GM19023 (cell line): ENCODE results near the gene LAMA5.
"Not testable (repeated sequence)": the region's sequence is repeated elsewhere in the genome, so short reads cannot be mapped to it uniquely, and the experiment has no call there.

Experiments used
- ATAC-seq: cut with Tn5 transposase; IDR thresholded peaks from one replicate; pipeline ENCODE4 v1.9.1; 2021; ENCODE audit warnings: mild to moderate bottlenecking, moderate library complexity; ENCODE audit not compliant: unreplicated experiment

The LAMA5 gene

DNA sequence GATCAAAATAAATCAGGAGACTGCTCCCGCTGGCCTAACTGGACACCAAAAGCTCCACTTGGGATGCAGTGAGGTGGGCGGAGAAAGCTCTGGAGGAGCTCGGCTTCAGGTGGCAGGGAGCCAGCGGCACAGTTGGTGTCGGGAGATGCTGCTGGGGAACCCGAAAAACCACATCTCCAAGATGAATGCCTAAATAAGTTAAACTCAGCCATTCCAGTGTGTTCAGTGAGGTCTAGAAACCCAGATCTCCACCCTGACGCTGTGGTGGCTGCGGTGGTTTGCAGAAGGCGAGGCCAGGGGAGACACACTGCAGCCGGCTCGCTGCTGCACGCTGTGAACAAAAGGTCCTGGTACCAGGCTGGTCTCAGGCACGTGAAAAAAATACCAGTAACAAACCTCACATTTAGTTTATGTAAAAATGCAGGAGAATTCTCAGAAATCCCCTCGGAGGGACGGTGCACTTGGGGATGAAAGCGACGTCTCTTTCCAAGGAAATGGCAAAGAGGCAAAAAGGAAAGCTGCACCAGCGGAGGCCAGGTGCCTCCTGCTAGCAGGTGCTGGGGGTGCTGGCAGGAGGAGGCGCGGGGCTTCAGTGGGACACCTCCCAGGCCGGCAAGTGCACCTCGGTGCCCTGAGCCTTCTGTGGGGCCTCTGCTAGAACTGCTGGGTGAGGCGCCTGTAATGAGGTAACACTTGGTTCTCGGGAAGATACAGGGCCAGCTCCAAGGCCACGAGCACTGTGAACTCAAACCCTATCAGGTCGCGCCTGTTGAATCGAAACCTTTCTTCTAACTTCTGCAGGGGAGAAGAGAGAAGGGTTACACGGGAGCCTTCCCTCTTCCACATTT lies 23.4 kb upstream of the LAMA5 start:
- no peak for ATAC-seq

DNA sequence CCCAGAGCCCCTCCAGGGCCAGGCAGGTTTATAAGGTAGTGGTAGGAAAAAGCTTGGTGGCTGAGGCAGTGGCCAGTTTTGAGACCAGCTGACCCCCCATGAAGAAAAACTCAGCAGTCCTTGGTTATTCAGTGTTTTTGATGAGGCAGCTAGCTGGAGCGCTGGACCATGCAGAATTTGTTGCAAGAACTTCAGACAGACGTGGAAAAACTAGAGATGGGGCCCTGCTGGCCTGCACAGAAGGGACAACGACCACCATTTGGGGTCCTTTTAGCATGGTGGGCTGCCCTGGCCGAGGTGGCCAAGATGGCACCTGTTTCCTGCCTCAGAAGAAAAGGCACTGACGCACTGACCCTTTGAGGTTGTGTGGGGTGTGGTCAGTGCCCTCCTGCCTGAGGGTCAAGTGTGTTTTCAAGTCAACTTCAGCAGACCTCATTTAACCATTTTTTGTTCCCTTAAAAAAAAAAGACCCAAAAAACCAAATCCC lies 22.5 kb upstream of the LAMA5 start:
- no peak for ATAC-seq

DNA sequence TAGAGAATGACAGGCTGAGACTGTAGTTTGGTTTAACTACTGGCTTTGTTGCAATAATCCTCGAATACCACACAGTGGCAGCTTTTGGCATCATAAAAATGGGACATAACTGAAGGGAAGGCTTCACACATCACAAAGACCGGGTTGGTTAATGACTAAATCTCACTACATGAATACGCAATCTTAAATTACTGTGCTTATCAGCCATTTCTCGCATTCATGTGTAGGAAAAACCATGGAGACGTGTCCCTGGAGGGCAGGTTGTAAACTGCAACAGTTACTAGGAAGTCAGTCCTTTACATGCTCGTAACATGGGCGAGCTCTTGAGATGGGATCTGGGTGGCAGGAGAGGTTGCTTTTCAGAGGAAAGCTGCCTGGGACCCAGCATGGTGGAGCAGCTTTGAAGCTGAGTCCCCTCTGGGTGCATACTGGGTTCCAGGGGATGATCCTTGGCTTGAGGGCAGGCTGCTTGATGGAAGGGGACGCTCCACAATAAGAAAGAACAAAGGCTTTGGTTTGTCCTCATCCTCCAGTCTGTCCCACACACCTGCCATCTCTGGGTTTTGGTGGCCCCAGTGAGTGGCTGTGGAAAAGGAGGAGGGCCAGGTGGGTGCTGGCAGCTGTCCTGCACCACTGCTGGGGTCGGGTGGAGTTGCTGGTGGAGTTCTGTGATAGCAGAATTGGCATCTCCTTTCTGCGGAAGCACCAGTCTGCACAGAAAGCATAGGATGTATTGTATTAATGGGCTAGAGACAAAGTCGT lies 21.9 kb upstream of the LAMA5 start:
- no peak for ATAC-seq

DNA sequence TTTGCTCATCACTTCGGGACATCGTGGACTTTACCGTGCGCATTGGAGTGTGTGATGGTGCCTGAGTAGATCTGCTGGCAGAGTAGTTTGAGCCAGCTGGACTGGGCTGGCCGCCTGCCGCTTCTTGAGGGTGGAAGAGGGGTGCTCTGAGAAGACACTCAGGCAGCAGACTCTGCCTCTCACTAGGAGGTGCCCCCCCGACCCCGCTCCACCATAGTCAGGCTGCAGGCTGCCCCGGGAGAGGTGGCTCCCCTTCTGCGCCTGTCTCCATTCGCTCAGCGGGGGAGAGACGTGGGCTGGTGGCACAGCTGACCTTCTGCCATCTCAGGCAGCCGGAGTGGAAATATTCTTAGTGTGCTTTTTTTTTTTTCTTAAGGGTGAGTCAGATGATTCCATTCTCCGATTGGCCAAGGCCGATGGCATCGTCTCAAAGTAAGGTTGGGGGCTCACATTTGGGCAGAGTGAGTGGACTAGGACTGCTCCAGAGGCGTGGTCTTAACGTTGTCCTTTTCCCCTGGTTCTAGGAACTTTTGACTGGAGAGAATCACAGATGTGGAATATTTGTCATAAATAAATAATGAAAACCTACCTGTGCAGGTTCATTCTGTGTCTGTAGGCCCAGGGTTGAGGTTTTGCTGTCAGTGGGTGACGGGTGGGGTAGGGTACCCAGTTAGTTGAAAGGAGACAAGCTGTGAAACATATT lies 21.0 kb upstream of the LAMA5 start:
- no peak for ATAC-seq

DNA sequence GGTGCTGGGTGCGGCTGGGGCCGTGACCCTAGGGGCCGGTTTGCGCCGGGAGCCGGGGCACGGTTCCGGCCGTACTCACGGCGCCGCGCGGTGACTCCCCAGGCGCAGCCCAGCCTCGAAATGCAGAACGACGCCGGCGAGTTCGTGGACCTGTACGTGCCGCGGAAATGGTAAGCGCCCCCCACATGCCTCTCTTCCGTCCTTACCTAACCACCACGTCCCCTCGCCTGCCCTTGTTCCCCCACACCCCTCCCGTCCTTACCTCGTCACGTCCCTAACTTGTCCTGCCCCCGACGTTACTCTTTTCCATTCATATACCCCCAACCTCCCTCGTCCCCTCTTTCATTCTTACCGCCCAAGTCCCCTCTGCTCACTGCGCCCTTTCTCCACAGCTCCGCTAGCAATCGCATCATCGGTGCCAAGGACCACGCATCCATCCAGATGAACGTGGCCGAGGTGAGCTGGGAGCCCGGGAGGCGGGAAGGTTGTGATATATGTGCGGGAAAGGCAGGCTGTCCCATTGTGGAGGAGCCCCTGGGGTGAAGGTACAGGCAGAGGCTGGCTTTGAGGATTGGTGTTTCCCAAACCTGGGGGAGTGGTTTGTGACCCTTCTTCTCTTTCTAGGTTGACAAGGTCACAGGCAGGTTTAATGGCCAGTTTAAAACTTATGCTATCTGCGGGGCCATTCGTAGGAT lies 20.3 kb upstream of the LAMA5 start:
- ATAC-seq = no peak

DNA sequence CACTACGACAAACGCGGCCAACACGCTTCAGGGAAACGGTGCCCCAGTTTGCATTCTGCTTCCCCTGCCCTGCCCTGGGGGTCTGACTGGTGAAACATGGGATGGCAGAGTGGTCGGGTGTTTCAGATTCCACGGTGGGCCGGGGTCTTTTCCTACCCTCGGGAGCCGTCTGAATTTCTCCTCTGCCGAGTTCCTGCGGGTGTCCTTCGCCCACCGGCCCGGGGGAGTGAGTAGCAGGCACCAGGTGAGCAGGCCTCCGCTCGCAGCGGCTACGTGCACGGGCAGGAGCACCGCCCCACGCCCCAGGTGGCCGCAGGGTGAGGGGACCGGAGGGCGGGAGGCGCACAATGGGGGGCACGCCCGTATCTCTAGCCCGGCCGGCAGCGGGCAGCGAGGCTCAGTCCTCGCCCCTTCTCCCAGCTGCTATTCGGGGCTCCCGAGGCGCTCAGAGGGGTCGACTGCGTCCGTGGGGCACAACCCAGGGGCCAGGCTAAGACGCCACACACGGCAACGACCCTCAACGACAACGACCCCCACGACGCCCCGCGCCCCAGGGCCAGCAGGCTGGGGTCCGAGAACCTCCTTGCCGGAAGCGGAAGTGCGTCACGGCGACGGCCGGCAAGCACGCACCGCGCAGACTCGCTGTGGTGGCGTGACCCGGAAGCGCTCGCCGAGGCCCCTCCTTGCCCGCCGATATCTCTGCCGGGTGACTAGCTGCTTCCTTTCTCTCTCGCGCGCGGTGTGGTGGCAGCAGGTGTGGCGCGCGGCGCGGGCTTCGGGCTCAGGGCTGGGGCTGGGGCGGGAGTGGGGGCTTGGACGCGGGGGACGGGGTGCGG lies 19.5 kb upstream of the LAMA5 start, which contains the start of gene RPS21:
RPS21 (plus strand) TSS at position 721 of the 836 bp plus-strand sequence. CDS start 236 bp downstream, outside the sequence.
- ATAC-seq = peak; percentile 70

DNA sequence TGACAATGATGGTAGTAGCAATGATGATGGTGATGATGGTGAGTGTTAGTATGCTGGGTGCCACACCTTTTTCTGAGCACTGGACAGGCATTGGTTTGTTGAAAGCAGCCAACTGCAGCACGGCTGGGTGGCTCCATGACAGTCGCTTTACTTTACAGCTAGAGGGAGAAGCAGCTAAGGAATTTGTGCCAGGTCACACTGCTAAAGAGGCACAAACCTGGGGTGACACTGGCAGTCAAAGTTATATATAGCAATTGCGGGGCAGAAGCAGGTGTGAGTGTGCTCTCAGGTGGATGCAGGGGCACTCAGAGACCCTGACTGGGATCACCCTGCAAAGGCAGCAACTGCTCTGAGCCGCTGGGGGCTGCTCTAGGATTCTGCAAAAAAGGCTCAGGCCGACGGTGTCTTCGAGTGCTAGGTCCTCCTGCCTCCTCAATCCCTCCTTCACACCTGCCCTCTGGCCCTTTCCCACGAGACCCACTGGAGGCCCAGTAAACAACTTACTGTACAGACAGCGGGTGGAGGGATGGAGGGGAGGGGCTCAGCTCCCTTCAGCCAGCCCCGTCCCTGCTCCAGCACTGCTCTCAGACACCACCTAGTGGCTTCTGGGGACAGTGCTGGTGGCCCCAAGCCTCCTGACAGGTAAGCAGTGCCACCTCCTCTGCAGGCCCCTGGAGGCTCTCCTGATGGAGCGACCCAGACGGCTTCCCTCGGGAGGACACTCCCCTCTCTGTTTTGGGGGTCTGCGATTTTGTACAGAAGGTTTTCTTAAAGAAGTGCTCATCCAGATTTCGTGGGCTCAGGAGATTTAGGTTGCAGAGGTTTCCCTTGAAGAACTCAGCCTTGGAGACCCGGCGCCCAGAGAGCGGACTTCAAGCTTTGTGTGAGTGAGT lies 15.4 kb upstream of the LAMA5 start:
- peak; percentile 68 for ATAC-seq

DNA sequence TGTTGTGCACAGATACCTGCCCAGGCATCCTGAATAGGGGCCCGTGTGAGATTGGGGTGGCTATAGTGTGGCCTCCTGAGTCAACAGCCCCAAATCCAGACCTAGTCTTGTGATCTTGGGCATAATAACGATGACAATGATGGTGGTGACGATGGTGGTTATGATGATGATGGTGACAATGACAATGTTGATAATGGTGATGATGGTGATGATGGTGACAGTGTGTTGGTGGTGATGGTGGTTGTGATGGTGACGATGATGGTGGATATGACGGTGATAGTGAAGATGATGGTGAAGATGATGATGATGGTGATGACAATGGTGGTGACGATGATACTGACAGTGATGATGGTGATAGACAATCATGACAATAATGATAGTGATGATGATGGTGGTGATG lies 14.7 kb upstream of the LAMA5 start:
- no peak for ATAC-seq

DNA sequence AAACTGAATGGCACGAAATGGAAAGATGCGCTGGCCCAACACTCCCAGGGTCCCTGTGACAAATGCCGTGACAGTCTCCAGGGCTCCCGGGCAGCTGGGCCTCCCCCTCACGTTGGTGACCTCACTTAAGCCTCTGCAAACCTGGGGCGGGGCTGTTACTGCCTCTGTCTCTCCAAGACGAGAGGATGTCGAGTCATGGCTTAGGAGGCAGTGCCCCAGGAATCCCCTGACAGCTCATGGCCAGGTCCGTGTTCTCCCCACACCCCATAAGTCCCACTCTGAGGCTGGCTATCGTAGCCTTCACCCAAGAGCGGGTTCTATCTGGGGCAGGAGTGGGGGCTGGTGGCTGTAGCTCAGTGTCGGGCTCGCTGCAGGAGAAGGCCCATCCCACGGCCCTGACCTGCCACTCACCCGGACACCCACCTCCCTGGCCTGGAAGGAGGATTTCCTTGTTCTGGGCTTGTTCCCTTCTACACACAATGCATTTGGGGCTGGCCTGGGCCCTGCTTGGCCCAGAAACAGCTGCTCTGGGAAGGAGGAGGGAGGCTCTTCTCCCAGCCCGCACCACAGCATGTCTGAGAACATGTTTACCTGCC lies 14.2 kb upstream of the LAMA5 start:
- ATAC-seq = no peak

DNA sequence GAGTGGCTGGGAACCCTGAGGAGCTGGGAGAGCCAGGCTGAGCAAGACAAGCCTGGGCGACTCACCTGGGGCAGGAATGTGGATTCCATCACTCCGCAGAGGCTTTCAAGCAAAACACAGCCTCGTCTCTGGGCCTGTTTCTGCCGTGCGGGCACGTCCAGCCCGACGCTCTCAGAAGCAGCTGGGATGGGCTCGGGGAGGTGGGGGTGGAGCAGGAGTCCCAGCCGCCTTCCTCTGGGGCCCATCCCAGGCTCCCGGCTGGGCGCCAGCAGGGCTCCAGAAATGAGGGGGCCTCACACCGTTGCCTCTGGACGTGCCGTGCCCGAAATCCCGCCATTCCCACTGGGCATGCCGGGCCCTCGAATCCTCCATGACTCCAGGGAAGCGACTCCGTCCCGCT lies 11.1 kb upstream of the LAMA5 start:
- ATAC-seq = no peak

DNA sequence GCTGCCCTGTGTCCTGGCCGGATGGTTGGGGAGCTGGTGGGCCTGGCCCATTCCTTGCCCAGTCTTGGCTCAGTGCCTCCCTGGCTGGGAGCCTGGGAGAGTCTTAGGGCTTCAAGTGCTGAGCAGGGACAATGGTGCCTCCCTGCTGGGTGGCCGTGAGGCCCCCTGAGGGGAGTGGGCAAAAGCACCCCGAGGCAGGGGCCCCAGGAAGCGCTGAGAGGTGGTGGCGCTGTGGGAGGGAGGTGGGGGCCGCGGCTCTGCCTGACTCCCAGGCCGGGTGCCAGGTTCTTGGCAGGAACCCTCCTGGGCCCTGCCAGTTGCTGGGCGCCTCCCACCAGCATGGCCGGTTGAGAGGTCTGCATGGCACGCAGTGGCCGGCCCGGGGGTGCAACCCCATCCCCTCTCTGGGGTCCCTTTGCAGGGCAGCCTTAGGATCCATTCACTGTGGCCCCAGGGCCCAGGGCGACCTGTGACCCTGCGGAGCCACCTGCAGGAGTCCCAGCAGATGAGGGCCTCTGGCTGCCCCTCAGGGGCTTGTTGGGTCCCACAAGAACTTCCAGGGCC lies 10.6 kb upstream of the LAMA5 start:
- no peak for ATAC-seq

DNA sequence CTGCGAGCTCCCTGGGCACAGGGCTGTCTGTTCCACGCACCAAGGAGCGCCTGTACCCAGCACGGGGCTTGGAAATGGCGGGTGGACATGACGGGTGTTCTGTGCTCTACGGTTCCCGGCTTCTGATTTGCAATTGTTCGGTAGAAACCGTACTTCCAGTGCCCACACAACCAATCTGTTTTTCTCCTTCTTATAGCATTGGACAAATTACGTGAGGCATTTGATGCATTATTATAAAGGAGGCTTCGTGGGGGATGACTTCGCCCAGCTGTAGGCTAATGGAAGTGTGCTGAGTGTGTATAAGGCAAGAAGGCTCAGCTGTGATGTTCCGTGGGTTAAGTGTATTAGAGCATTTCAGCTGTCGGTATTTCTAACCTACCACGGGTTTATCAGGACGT lies 10.0 kb upstream of the LAMA5 start:
- no peak for ATAC-seq

DNA sequence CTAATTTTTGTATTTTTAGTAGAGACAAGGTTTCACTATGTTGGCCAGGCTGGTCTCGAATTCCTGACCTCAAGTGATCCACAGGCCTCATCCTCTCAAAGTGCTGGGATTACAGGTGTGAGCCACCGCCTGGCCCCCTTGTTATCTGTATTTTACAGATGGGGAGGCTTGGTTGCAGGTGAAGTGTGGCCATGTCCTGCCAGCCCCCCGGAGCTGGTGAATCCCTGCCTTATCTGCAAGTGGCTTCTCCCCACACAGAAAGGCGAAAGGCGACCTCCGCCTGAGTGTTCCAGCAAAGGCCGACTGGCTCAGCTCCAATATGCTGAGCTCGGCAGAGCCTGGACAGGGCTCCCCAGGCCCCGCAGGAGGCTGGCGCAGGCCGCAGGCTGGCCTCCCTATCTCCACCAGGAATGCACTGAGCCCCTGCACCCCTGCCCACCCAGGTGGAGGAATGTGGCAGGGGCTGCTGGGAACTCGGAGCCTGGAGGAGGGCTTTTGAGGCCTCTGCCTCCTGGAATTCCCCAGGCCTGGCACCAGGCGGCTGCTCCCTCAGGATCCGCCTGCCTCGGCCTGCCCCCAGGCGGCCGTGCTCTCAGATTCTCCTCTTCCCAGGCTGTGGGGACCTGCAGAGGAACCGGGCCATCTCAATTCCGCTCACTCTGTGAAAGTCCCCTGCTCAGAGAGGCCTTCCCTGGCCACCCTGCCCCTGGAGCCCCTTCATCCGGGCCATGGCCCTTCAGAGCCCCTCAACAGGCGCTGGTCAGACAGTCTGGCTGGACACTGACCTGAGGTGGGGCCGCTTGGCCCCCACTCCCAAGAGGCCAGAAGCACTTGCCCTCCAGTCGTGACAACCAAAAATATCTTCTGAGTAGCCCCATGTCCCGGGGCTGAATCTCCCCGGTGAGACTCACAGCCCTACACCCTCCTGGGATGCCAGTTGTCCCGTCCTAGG lies 9.3 kb upstream of the LAMA5 start:
- no peak for ATAC-seq

DNA sequence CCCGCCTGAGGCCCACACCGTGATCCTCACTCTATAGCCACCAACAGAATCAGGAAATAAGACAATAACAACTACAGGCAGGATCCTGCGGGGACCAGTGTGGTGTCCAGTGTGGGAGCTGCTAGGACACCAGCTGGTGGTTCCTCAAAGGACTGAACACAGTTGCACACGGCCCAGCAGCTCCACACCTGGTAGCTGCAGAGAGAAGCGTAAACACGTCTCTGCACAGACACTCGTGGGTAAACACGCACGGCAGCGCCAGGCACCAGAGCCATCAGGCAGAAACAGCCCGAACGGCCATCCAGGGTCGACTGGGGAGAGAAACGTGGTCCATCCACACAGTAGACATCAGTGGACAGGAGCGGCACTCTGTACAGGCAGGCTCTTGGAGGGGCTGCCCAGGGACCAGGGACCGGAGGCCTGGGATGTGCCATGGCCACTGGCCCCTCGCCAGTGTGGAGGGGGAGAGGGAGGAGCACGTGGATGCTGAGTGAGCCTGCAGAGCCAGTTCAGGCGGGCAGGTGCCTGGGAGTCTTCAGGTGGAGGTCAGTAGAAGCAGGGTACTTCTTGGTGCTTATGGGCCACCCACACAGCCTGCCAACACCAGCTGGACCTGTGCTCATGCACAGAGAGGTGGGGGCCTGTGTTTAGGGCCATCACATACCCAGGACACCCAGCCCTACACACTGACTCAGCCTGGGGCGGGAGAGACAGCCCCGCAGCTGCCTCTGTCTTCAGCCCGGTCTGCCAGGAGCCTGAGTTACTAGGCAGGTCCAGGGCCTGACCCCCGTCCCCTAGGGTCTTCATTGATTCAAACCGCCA lies 7.4 kb upstream of the LAMA5 start:
- no peak for ATAC-seq

DNA sequence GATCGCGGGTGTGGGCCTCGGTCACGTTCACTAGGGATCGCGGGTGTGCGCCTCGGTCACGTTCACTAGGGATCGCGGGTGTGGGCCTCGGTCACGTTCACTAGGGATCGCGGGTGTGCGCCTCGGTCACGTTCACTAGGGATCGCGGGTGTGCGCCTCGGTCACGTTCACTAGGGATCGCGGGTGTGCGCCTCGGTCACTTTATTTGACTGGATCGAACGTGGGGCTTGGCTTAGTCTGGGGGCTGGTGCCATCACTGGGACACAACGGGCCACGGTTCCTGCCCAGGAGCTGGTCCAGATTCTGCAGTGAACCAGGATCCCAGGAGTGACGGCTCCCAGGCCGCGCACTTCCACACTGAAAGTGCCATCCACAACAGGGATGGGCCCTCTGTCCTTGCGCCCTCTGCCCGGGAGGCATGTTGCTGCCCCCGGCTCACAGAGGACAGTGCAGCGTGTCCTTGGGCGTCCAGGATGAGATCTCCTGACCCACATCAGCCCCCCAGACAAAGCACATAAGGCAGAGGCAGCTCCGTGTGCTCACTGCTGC lies 6.6 kb upstream of the LAMA5 start:
- not testable (repeated sequence) for ATAC-seq
